A549 (cell line): ENCODE data around the gene AJUBA. TPM values are rescaled to one million over a fixed set of nuclear protein-coding genes. Genes with fewer than 3 reads are reported as not detected.

Experiments
- ATAC-seq, 2 experiments: fragments of 200-7000 bp in 1 of 2; fragments of >200 bp in 1 of 2; cut with Nextera tagmentation in 1 of 2; cut with Tn5 transposase in 1 of 2; 3 replicates each; pipeline versions ENCODE4 v1.8.0 to v1.9.1; 2018 to 2020; ENCODE audit warnings: mild to moderate bottlenecking in 1 of 2, moderate library complexity in 1 of 2
- CTCF ChIA-PET: fragments of 300-600 bp; sonication (Branson Sonifier 250); formaldehyde crosslinking; extraction: SDS; loops from one replicate; lab custom pipeline; 2021; ENCODE audit warnings: antibody characterized with exemption, inconsistent platforms; lab: Yijun Ruan, JAX
- POLR2A ChIA-PET: fragments of 350-600 bp; formaldehyde crosslinking; extraction: SDS; loops from one replicate; lab custom pipeline; 2021; ENCODE audit warnings: antibody characterized with exemption, inconsistent platforms; lab: Yijun Ruan, JAX
- DNase-seq, 2 experiments: peaks; one replicate each; pipeline versions ENCODE4 v3.0.0 to v3.0.0-alpha.2; 2011 to 2016; ENCODE audit warnings: low read depth in 1 of 2, low spot score in 1 of 2
- FAIRE-seq: peaks from 2 replicates; lab custom pipeline; 2011; peaks lifted over from hg19 to GRCh38; lab: Jason Lieb, UNC
- H3K27ac ChIP-seq, 2 experiments: fragments of >200 bp; sonication (Bioruptor Twin); formaldehyde crosslinking; 3 replicates each; pipeline ENCODE4 v1.5.1; 2016 to 2017
- H3K4me1 ChIP-seq: fragments of >200 bp; sonication (Bioruptor Twin); formaldehyde crosslinking; 3 replicates; pipeline ENCODE4 v1.6.1; 2016
- H3K4me2 ChIP-seq: fragments of >200 bp; sonication (Bioruptor Twin); formaldehyde crosslinking; 3 replicates; pipeline ENCODE4 v1.6.1; 2016
- H3K4me3 ChIP-seq: fragments of >200 bp; sonication (Bioruptor Twin); formaldehyde crosslinking; 3 replicates; pipeline ENCODE4 v1.5.1; 2016
- H3K9me3 ChIP-seq: fragments of >200 bp; sonication (Bioruptor Twin); formaldehyde crosslinking; 3 replicates; pipeline ENCODE4 v1.6.1; 2016
- EP300 ChIP-seq, 2 experiments: fragments of >200 bp; sonication (Bioruptor Twin); formaldehyde crosslinking; IDR thresholded peaks; 2 replicates in 1 of 2; 3 replicates in 1 of 2; pipeline ENCODE4 v1.6.1; 2016 to 2017
- FOXS1 ChIP-seq: fragments of 250-450 bp; sonication (Bioruptor Pico); IDR thresholded peaks from 2 replicates; pipeline ENCODE4 v1.5.0; 2020; ENCODE audit warnings: mild to moderate bottlenecking, moderate library complexity
- GATA3 ChIP-seq: IDR thresholded peaks from 2 replicates; pipeline ENCODE4 v1.6.1; 2012; ENCODE audit warnings: borderline replicate concordance
- HOXA7 ChIP-seq: fragments of 250-450 bp; sonication (Bioruptor Pico); IDR thresholded peaks from 2 replicates; pipeline ENCODE4 v1.5.0; 2020; ENCODE audit warnings: mild to moderate bottlenecking, moderate library complexity
- MYC ChIP-seq: IDR thresholded peaks from 2 replicates; pipeline ENCODE4 v1.6.1; 2012; ENCODE audit warnings: mild to moderate bottlenecking, inconsistent platforms, low read length, improper control_type of control experiment, borderline replicate concordance
- NR3C1 ChIP-seq: fragments of >200 bp; sonication (Bioruptor Twin); formaldehyde crosslinking; IDR thresholded peaks from 3 replicates; pipeline ENCODE4 v1.6.1; 2017
- ZC3H11A ChIP-seq: fragments of 450-650 bp; IDR thresholded peaks from 2 replicates; pipeline ENCODE4 v1.6.1; 2014; ENCODE audit warnings: antibody characterized with exemption, mild to moderate bottlenecking
- ZFP36 ChIP-seq: fragments of 450-650 bp; IDR thresholded peaks from 2 replicates; pipeline ENCODE4 v1.6.1; 2014; ENCODE audit warnings: borderline replicate concordance; ENCODE audit not compliant: partially characterized antibody
- ZSCAN20 ChIP-seq: fragments of 250-450 bp; sonication (Bioruptor Pico); IDR thresholded peaks from 2 replicates; pipeline ENCODE4 v1.8.0; 2022; ENCODE audit warnings: mild to moderate bottlenecking, moderate library complexity
- WGBS: methylation state at CpG from one replicate; pipeline ENCODE4 v1.1.6; 2017; ENCODE audit errors: missing lambda C conversion rate; 5-methylcytosine and 5-hydroxymethylcytosine counted together
- polyA plus RNA-seq, 4 experiments: library from polyadenylated mRNA; depleted of rRNA in 3 of 4; stranded (reverse); fragments of >200 nt; fragmentation: RNase III in 1 of 4; extraction: RNeasy Plus Mini Kit Qiagen cat#74134 plus additional on column Dnase treatment in 1 of 4; gene quantifications; 2 replicates in 3 of 4; 3 replicates in 1 of 4; pipeline ENCODE4 v1.2.3, GENCODE V29; 2011 to 2017
- TF ChIP-seq, protein P1 (sequence below): fragments of 450-650 bp; IDR thresholded peaks from 2 replicates; pipeline ENCODE4 v1.6.1; 2014; ENCODE audit warnings: antibody characterized with exemption
- TF ChIP-seq, protein P2 (sequence below): IDR thresholded peaks from 2 replicates; pipeline ENCODE4 v1.6.1; 2012
- TF ChIP-seq, protein P3 (sequence below): fragments of 250-450 bp; sonication (Bioruptor Pico); IDR thresholded peaks from 2 replicates; pipeline ENCODE4 v1.5.0; 2020; ENCODE audit warnings: low read depth, mild to moderate bottlenecking, moderate library complexity
- TF ChIP-seq, protein P4 (sequence below): IDR thresholded peaks from 2 replicates; pipeline ENCODE4 v1.6.1; 2012; ENCODE audit warnings: low read depth, borderline replicate concordance
- TF ChIP-seq, protein P5 (sequence below): fragments of >200 bp; sonication (Bioruptor Twin); formaldehyde crosslinking; IDR thresholded peaks from 3 replicates; pipeline ENCODE4 v1.5.1; 2016

The AJUBA gene
- polyA plus RNA-seq, 2 of the 4 experiments (the other 2 are of a cell fraction): 53.4 to 98.0 TPM

DNA sequence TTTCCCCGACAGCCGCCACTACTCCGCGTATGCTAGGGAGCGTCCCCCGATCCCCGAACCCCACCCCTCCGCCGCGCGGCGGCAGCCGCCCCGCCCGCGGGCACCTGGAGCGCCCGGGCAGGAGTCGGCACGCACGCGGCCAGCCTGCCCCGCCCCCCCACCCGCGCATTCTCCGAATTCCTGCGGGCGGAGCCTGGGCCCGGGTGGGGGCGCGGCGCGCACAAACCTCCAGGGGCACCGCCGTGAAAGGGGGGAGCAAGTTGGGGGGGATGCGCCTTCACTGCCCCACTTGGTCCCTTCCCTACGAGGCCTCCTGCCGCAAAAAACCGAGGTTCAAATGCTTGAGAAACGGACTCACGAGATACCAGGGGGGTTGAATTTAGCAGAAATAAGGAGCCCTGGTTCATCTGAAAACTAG, 1.7 kb downstream of the AJUBA start (continued):
- TF ChIP-seq, protein P1, sequence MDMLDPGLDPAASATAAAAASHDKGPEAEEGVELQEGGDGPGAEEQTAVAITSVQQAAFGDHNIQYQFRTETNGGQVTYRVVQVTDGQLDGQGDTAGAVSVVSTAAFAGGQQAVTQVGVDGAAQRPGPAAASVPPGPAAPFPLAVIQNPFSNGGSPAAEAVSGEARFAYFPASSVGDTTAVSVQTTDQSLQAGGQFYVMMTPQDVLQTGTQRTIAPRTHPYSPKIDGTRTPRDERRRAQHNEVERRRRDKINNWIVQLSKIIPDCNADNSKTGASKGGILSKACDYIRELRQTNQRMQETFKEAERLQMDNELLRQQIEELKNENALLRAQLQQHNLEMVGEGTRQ: no peak
- TF ChIP-seq, protein P2, sequence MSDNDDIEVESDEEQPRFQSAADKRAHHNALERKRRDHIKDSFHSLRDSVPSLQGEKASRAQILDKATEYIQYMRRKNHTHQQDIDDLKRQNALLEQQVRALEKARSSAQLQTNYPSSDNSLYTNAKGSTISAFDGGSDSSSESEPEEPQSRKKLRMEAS: peak; percentile 60
- TF ChIP-seq MYC (0 out of 2 replicates have a peak, but pooled peaks have one; percentile 14), ZFP36 (no peak), FOXS1 (CRISPR knock-in tag) (no peak)
- TF ChIP-seq, protein P3, sequence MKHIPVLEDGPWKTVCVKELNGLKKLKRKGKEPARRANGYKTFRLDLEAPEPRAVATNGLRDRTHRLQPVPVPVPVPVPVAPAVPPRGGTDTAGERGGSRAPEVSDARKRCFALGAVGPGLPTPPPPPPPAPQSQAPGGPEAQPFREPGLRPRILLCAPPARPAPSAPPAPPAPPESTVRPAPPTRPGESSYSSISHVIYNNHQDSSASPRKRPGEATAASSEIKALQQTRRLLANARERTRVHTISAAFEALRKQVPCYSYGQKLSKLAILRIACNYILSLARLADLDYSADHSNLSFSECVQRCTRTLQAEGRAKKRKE: no peak
- TF ChIP-seq, protein P4, sequence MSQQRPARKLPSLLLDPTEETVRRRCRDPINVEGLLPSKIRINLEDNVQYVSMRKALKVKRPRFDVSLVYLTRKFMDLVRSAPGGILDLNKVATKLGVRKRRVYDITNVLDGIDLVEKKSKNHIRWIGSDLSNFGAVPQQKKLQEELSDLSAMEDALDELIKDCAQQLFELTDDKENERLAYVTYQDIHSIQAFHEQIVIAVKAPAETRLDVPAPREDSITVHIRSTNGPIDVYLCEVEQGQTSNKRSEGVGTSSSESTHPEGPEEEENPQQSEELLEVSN: no peak

DNA sequence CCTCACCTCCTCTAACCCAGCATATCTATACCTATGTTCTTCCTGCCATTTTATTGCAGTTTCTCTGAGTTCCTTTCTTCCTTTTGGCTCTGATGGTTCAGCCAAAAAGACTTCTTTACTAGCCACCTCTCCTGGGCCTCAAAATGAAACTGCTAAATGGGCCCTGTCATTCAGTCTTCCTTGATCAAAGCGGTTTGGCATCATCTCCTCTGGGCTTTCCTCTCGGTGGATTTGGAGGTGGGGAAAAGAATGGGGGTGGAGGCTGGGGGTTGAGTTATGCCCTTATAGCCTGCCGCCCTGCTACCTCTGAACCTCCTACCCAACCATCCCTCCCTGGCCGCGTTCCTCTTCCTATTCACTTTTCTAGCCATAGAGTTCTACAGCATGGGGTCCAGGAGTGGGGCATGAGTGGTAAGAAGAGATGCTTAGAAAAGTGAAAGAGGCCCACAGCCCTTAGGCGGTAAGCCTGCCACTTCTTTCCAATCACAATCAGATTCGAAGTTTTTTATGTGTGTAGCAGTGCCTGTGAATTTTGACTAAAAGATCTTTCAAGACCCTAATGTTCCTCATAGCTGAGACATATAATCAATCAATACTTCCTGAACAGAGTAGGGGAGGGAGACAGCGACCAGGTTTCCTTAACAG, 2.5 kb downstream of the AJUBA start:
- TF ChIP-seq GATA3: 0 out of 2 replicates have a peak, but pooled peaks have one; percentile 12
- TF ChIP-seq, protein P5, sequence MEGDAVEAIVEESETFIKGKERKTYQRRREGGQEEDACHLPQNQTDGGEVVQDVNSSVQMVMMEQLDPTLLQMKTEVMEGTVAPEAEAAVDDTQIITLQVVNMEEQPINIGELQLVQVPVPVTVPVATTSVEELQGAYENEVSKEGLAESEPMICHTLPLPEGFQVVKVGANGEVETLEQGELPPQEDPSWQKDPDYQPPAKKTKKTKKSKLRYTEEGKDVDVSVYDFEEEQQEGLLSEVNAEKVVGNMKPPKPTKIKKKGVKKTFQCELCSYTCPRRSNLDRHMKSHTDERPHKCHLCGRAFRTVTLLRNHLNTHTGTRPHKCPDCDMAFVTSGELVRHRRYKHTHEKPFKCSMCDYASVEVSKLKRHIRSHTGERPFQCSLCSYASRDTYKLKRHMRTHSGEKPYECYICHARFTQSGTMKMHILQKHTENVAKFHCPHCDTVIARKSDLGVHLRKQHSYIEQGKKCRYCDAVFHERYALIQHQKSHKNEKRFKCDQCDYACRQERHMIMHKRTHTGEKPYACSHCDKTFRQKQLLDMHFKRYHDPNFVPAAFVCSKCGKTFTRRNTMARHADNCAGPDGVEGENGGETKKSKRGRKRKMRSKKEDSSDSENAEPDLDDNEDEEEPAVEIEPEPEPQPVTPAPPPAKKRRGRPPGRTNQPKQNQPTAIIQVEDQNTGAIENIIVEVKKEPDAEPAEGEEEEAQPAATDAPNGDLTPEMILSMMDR: no peak
- ChIA-PET POLR2A (no interaction called here), CTCF (interaction anchor here (3.7 to 34.0 kb wide), 5 partner anchors 9 to 73 kb away, joined by 19 to 1206 read pairs (median 646); partner anchors contain the start of genes AJUBA, CDH24, PRMT5 and PSMB11)
- Histone ChIP-seq H3K4me2 (peak overlapping the region; percentile 96), H3K4me1 (peaks cover 54% of the 10 kb centered on the region), H3K4me3 (peak overlapping the region; percentile 89), H3K9me3 (no peaks in the 10 kb centered on the region), H3K27ac (peak overlapping the region; percentile 98 to 100)
- peak in 1 of 2 experiments; percentile 18 for DNase-seq
- no peak for ATAC-seq
- 3% methylated on average over 8 of the region's 8 CpGs for WGBS
- FAIRE-seq: no peak

DNA sequence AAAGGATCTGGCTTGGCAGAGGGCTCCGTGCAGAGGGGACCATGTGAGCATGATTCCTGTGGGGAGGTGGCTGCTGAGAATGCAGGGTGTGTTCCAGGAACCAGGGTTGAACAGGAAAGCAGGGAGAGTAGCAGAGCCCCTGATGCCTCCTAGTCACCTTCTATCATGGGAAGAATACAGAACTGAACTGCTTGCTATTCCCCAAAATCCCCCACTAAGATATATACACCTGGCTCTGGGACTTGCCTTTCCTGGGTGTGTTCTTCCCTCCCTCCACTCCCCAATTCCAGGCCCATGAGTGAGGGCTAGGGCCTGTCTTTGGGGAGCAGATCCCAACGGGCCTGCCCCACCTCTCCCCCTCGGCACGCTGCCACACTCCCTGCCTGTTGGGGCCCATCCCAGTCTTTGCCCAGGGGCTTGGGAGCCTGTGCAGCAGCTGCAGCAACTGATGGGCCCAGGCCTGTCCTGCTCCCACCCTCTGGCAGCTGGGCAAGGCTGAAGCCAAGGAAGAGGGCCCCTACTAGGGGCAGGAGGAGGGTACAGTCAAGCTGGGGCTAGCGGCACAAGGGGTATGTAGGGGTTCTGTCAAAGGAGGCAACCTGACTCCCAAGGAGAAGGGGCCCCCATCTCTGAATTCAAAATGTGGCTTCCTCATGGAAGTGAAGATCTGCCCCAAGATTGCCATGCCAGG, 3.2 kb downstream of the AJUBA start:
- Histone ChIP-seq H3K27ac (peak overlapping the region; percentile 98 to 100), H3K4me3 (peak overlapping the region; percentile 89), H3K9me3 (no peaks in the 10 kb centered on the region), H3K4me2 (peak overlapping the region; percentile 96), H3K4me1 (peaks cover 61% of the 10 kb centered on the region)
- ChIA-PET CTCF (interaction anchor here (0.6 to 34.0 kb wide), 6 partner anchors 10 to 73 kb away, joined by 3 to 1206 read pairs (median 12); partner anchors contain the start of genes AJUBA, CDH24, PRMT5 and PSMB11), POLR2A (interaction anchor here (1.5 kb wide), 1 partner anchor 7 kb away, joined by 7 read pairs; no protein-coding TSS in a partner anchor)
- FAIRE-seq (no peak), ATAC-seq (no peak), DNase-seq (no peak)
- WGBS: 8% methylated on average over 5 of the region's 5 CpGs
- TF ChIP-seq ZSCAN20 (CRISPR knock-in tag) (no peak), ZC3H11A (no peak), NR3C1 (no peak), MYC (no peak), EP300 (IDR thresholded peaks at IDR 0.05) (no peak), HOXA7 (CRISPR knock-in tag) (no peak)
- TF ChIP-seq, protein P2: peak; percentile 26
- TF ChIP-seq, protein P4: peak; percentile 7; the same call in 1 of the 2 replicates
